Activated CD8-positive, alpha-beta memory T cell treated with anti-CD3 and anti-CD28 coated beads for 4 hours (primary cell): ENCODE results near the gene GMPR.
A peak's percentile ranks its signal among the peaks of the same experiment; 100 is the strongest.

Source experiments
- DNase-seq, 2 donors: peaks; one replicate each; pipeline ENCODE4 v3.0.0-alpha.2; 2020; ENCODE audit warnings: low read depth in 2 of 2

Gene GMPR

GRCh38 chr6:16327777-16328325 lies 89.5 kb downstream of the GMPR start:
- DNase-seq = no peak

- no peak for DNase-seq
Observed at GRCh38 chr6:16329233-16329632, 90.8 kb downstream of the GMPR start.

- DNase-seq = peak; percentile 18 to 35
Observed at GRCh38 chr6:16331384-16332174, 93.2 kb downstream of the GMPR start.

GRCh38 chr6:16332175-16332542 lies 93.8 kb downstream of the GMPR start:
- DNase-seq = peak; percentile 65 to 68

GRCh38 chr6:16333580-16333979 lies 95.2 kb downstream of the GMPR start:
- DNase-seq = no peak

GRCh38 chr6:16334671-16335070 lies 96.3 kb downstream of the GMPR start:
- no peak for DNase-seq

GRCh38 chr6:16335176-16335575 lies 96.8 kb downstream of the GMPR start:
- DNase-seq = no peak

- DNase-seq = no peak
Observed at GRCh38 chr6:16336056-16336818, 97.8 kb downstream of the GMPR start.

GRCh38 chr6:16336911-16337294 lies 98.5 kb downstream of the GMPR start:
- DNase-seq = no peak

GRCh38 chr6:16337295-16337975 lies 99.0 kb downstream of the GMPR start:
- no peak for DNase-seq

- DNase-seq = no peak
Observed at GRCh38 chr6:16338577-16339264, 100.3 kb downstream of the GMPR start.

- DNase-seq = no peak
Observed at GRCh38 chr6:16339265-16339587, 100.8 kb downstream of the GMPR start.

GRCh38 chr6:16343593-16343992 lies 105.2 kb downstream of the GMPR start:
- DNase-seq = no peak

- no peak for DNase-seq
Observed at GRCh38 chr6:16344756-16345155, 106.4 kb downstream of the GMPR start.
